Coronary artery (tissue), 2 donors: ENCODE data around the gene CNTNAP1.

Experiments used
- DNase-seq: peaks from one replicate; pipeline ENCODE4 v3.0.0-alpha.2; 2017; ENCODE audit warnings: low spot score
- H3K27ac ChIP-seq, 2 donors: fragments of 200-600 bp; sonication (generic); one replicate each; pipeline ENCODE4 v1.5.1; 2016 to 2019
- H3K4me3 ChIP-seq: fragments of 200-600 bp; sonication (generic); 2 replicates; pipeline ENCODE4 v1.5.1; 2016; ENCODE audit warnings: mild to moderate bottlenecking, moderate library complexity
- CTCF ChIP-seq: fragments of 200-600 bp; sonication (generic); IDR thresholded peaks from one replicate; pipeline ENCODE4 v1.5.1; 2019; ENCODE audit warnings: antibody characterized with exemption

The CNTNAP1 gene

DNA sequence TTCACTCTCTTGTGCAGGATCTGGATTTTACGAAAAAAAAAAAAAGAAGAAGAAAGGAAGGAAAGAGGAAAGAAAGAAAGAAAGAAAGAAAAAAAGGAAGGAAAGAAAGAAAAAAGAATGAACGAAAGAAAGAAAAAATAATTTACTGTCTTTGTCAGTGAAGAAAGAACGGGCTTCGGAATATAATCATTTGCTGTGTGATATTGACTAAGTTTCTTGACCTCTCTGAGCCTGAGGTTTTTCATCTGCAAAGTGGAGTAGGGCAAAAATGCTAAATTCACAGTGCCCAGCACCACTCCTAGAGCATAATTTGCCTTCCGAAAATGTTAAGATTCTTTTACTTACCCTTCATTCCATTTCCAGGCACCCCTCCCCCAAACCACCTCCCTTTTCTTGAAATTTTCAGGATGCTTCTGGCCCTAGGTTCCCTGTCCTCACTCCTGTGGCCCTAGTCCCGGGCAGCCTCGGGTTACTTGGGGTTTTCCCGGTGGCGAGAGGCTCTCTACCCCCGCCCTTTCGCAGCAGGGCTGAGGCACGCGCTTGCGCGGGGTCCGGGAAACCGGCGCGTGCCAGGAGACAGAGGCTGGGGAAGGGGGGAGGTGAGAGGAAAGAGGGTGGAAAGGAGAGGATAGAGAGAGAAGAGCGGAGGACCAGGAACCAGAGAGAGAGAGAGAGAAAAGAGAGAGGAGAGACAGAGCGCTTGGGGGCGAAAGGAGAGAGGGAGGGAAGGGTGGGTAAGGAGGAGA is at the start of gene CNTNAP1:
CNTNAP1 (plus strand) TSS at position 556 of the 746 bp plus-strand sequence. CDS start 299 bp downstream, outside the sequence.
- TF ChIP-seq CTCF: no peak
- DNase-seq: no peak
- H3K4me3 ChIP-seq: peak within 1 kb of the TSS; percentile 77
- peak within 1 kb of the TSS; percentile 4 to 79 for H3K27ac ChIP-seq

- no peak for TF ChIP-seq CTCF
- DNase-seq: no peak
- Histone ChIP-seq H3K27ac (no peak overlapping the region), H3K4me3 (no peak overlapping the region)
Observed at GRCh38 chr17:42632949-42633444, 49.3 kb upstream of the CNTNAP1 start.

- Histone ChIP-seq H3K4me3 (no peak overlapping the region), H3K27ac (no peak overlapping the region)
- DNase-seq: no peak
- no peak for TF ChIP-seq CTCF
Observed at GRCh38 chr17:42639525-42640113, 42.7 kb upstream of the CNTNAP1 start.

DNA sequence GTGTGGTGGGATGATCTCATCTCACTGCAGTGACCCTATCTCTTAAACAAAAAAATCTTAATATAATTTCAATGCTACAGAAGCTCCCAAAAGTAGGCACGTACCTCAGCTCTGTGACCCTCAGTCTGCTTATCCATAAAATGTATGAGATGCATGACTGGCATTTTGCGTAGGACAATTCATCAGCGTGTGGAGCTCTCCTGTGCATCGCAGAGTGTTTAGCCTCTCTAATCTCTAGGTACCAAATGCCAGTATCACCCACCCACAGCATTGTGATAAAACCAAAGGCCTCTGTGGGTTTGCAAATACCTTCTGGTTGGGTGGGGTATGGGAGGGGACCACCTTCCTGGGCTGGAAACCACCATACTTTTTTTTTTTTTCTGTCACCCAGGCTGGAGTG is 42.2 kb upstream of the CNTNAP1 start:
- DNase-seq: no peak
- no peak overlapping the region for H3K4me3 ChIP-seq
- TF ChIP-seq CTCF: no peak

DNA sequence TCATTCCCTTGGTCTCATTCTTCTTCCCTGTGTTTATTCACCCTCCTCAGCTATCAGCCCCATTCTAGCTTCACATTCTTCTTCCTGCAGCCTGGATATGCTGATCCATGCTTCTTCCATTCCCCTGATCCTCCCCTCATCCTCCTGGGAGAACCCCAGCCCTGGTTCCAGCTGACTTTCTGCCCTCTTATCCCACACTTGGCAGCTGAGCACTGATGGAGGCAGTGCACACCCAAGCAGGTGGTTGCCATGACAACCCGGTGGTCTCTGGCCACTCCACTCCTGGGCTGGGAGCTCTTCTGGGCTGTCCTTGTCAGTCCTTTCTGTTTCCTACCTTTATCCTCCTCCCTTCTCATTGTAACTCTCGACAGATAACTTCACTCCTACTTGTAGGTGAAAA is 40.0 kb upstream of the CNTNAP1 start:
- DNase-seq: no peak
- no peak for TF ChIP-seq CTCF
- H3K27ac ChIP-seq: no peak overlapping the region
- H3K4me3 ChIP-seq: no peak overlapping the region

More for the DNA sequence above, 42.2 kb upstream of the CNTNAP1 start:
- H3K27ac ChIP-seq: no peak overlapping the region

GRCh38 chr17:42647778-42648177 is 34.6 kb upstream of the CNTNAP1 start:
- TF ChIP-seq CTCF: no peak
- H3K4me3 ChIP-seq: no peak overlapping the region
- H3K27ac ChIP-seq: no peak overlapping the region
- no peak for DNase-seq

- Histone ChIP-seq H3K4me3 (no peak overlapping the region), H3K27ac (no peak overlapping the region)
- DNase-seq: no peak
- TF ChIP-seq CTCF: no peak
Observed at GRCh38 chr17:42651392-42651791, 30.9 kb upstream of the CNTNAP1 start.
